Trophoblast cell (in vitro differentiated cells and primary cell): ENCODE results near the gene AGAP1.
"Not testable (repeated sequence)": the region's sequence is repeated elsewhere in the genome, so short reads cannot be mapped to it uniquely, and the experiment has no call there.

ENCODE experiments used
- DNase-seq, 2 donors: peaks; one replicate each; pipeline ENCODE4 v3.0.0-alpha.2; 2016
- H2AFZ ChIP-seq: 2 replicates; pipeline ENCODE4 v1.6.1; 2013; ENCODE audit warnings: low read length, moderate library complexity, mild to moderate bottlenecking; ENCODE audit not compliant: insufficient read depth, poor library complexity
- H2AK5ac ChIP-seq: 2 replicates; pipeline ENCODE4 v1.6.1; 2013; ENCODE audit warnings: mild to moderate bottlenecking, low read length
- H2BK120ac ChIP-seq: 2 replicates; pipeline ENCODE4 v1.6.1; 2013; ENCODE audit warnings: low read length, mild to moderate bottlenecking, moderate library complexity; ENCODE audit not compliant: insufficient read depth, poor library complexity
- H2BK12ac ChIP-seq: 2 replicates; pipeline ENCODE4 v1.6.1; 2013; ENCODE audit warnings: mild to moderate bottlenecking, low read length, moderate library complexity
- H2BK5ac ChIP-seq: 2 replicates; pipeline ENCODE4 v1.6.1; 2013; ENCODE audit warnings: low read length, low read depth, moderate library complexity, mild to moderate bottlenecking; ENCODE audit not compliant: poor library complexity
- H3K14ac ChIP-seq: 2 replicates; pipeline ENCODE4 v1.6.1; 2013; ENCODE audit warnings: mild to moderate bottlenecking, low read length
- H3K18ac ChIP-seq: 2 replicates; pipeline ENCODE4 v1.6.1; 2013; ENCODE audit warnings: mild to moderate bottlenecking, low read length
- H3K23ac ChIP-seq: 2 replicates; pipeline ENCODE4 v1.6.1; 2013; ENCODE audit warnings: low read length
- H3K27ac ChIP-seq: 2 replicates; pipeline ENCODE4 v1.5.1; 2013; ENCODE audit warnings: low read depth, mild to moderate bottlenecking, inconsistent platforms, low read length, moderate library complexity
- H3K27me3 ChIP-seq: 2 replicates; pipeline ENCODE4 v1.6.1; 2013; ENCODE audit warnings: inconsistent platforms, mild to moderate bottlenecking, low read length, moderate library complexity; ENCODE audit not compliant: insufficient read depth
- H3K36me3 ChIP-seq, 2 experiments: 1 replicate in 1 of 2; 2 replicates in 1 of 2; pipeline ENCODE4 v1.6.1; 2013; ENCODE audit warnings: low read length in 2 of 2, mild to moderate bottlenecking in 2 of 2, moderate library complexity in 1 of 2; ENCODE audit not compliant: insufficient read depth in 2 of 2, control insufficient read depth in 1 of 2
- H3K4ac ChIP-seq: 2 replicates; pipeline ENCODE4 v1.6.1; 2013; ENCODE audit warnings: low read depth, mild to moderate bottlenecking, low read length, moderate library complexity
- H3K4me1 ChIP-seq, 2 experiments: 1 replicate in 1 of 2; 2 replicates in 1 of 2; pipeline ENCODE4 v1.6.1; 2013; ENCODE audit warnings: low read length in 2 of 2, mild to moderate bottlenecking in 2 of 2, moderate library complexity in 1 of 2; ENCODE audit not compliant: insufficient read depth in 2 of 2, control insufficient read depth in 1 of 2
- H3K4me2 ChIP-seq: 2 replicates; pipeline ENCODE4 v1.6.1; 2013; ENCODE audit warnings: inconsistent platforms, mild to moderate bottlenecking, low read length, moderate library complexity
- H3K4me3 ChIP-seq: 2 replicates; pipeline ENCODE4 v1.5.1; 2013; ENCODE audit warnings: mild to moderate bottlenecking, low read depth, low read length, inconsistent platforms
- H3K79me1 ChIP-seq: one replicate; pipeline ENCODE4 v1.6.1; 2013; ENCODE audit warnings: low read length
- H3K79me2 ChIP-seq: 2 replicates; pipeline ENCODE4 v1.6.1; 2013; ENCODE audit warnings: low read length, mild to moderate bottlenecking; ENCODE audit not compliant: control insufficient read depth, insufficient read depth, poor library complexity
- H3K9ac ChIP-seq: 2 replicates; pipeline ENCODE4 v1.6.1; 2013; ENCODE audit warnings: mild to moderate bottlenecking, low read length
- H3K9me3 ChIP-seq: 2 replicates; pipeline ENCODE4 v1.6.1; 2013; ENCODE audit warnings: low read depth, mild to moderate bottlenecking, control low read depth, inconsistent platforms, low read length; ENCODE audit not compliant: insufficient read depth
- H4K12ac ChIP-seq: 2 replicates; pipeline ENCODE4 v1.6.1; 2013; ENCODE audit warnings: low read depth, mild to moderate bottlenecking, low read length, moderate library complexity
- H4K8ac ChIP-seq: 2 replicates; pipeline ENCODE4 v1.6.1; 2013; ENCODE audit warnings: low read depth, mild to moderate bottlenecking, low read length, moderate library complexity
- H4K91ac ChIP-seq: one replicate; pipeline ENCODE4 v1.6.1; 2013; ENCODE audit warnings: low read depth, mild to moderate bottlenecking, low read length, moderate library complexity
- WGBS: extraction: QIAGEN DNeasy Blood & Tissue Kit; methylation state at CpG from one replicate; pipeline ENCODE4 v1.1.7; 2013; ENCODE audit warnings: missing lambda C conversion rate; ENCODE audit not compliant: insufficient read length, insufficient coverage; ENCODE audit errors: extremely low coverage; 5-methylcytosine and 5-hydroxymethylcytosine counted together

Gene AGAP1

DNA sequence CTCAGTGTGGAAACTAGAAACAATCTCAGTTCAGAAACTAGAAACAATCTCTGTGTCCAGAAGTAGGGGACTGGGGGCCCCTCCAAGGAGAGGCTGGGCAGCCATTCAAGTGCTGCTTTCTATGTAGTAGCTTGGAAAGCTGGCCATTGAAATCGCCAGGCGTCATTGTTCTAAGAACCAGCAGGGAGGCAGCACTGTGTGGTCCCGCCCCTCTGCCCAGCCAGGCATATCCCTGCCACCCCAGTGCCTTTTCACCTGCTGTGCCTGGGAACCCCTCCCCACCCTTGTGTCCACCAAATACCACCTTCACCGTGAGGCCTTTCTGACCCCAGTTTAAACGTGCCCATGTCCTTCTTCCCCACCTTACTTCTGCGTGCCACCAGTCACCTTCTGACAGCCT, 452.7 kb downstream of the AGAP1 start:
- no peak for DNase-seq
- H3K79me1 ChIP-seq, result peaks cover 1% of the 10 kb centered on the region
- no peak overlapping the region for H3K4ac ChIP-seq
- no peak overlapping the region for H3K4me3 ChIP-seq
- H4K8ac ChIP-seq, result no peak overlapping the region
- no peak overlapping the region for H2AK5ac ChIP-seq
- H3K4me1 ChIP-seq, result peaks cover 0 to 8% of the 10 kb centered on the region in 2 experiments
- peaks cover 0 to 1% of the 10 kb centered on the region in 2 experiments for H3K36me3 ChIP-seq
- H3K4me2 ChIP-seq, result no peak overlapping the region
- no peak overlapping the region for H2BK5ac ChIP-seq
- H3K9me3 ChIP-seq, result peaks cover 2% of the 10 kb centered on the region
- peaks cover 2% of the 10 kb centered on the region for H3K27me3 ChIP-seq
- H4K12ac ChIP-seq, result no peak overlapping the region
- H3K23ac ChIP-seq, result no peak overlapping the region
- no peaks in the 10 kb centered on the region for H3K79me2 ChIP-seq
- no peak overlapping the region for H4K91ac ChIP-seq
- no peak overlapping the region for H3K14ac ChIP-seq
- no peak overlapping the region for H2AFZ ChIP-seq
- no peak overlapping the region for H3K18ac ChIP-seq
- H3K27ac ChIP-seq, result no peak overlapping the region
- H3K9ac ChIP-seq, result no peak overlapping the region
- no CpG with 5 or more reads among the region's 6 CpGs for WGBS
- no peak overlapping the region for H2BK120ac ChIP-seq
- H2BK12ac ChIP-seq, result no peak overlapping the region

DNA sequence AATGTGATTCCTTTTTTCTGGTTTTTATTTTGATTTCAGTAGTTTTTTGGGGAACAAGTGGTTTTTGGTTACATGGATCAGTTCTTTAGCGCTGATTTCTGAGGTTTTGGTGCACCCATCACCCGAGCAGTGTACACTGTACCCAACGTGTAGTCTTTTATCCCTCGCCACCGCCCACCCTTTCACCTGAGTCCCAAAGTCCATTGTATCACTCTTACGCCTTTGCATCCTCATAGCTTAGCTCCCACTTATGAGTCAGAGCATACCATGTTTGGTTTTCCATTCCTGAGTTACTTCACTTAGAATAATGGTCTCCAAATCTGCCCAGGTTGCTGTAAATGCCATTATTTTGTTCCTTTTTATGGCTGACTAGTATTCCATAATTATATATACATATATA, 453.2 kb downstream of the AGAP1 start:
- H3K18ac ChIP-seq, H4K91ac ChIP-seq, H3K4ac ChIP-seq, H3K27ac ChIP-seq, H2BK120ac ChIP-seq, H3K4me2 ChIP-seq, H3K36me3 ChIP-seq, H3K27me3 ChIP-seq, H3K4me3 ChIP-seq, H2AK5ac ChIP-seq, H3K79me2 ChIP-seq, DNase-seq, H3K9ac ChIP-seq, H4K8ac ChIP-seq, H4K12ac ChIP-seq, H3K9me3 ChIP-seq, H2BK5ac ChIP-seq, H3K14ac ChIP-seq, H2BK12ac ChIP-seq, H2AFZ ChIP-seq, H3K4me1 ChIP-seq, H3K79me1 ChIP-seq, H3K23ac ChIP-seq: not testable (repeated sequence)
- no CpG with 5 or more reads among the region's 6 CpGs for WGBS

DNA sequence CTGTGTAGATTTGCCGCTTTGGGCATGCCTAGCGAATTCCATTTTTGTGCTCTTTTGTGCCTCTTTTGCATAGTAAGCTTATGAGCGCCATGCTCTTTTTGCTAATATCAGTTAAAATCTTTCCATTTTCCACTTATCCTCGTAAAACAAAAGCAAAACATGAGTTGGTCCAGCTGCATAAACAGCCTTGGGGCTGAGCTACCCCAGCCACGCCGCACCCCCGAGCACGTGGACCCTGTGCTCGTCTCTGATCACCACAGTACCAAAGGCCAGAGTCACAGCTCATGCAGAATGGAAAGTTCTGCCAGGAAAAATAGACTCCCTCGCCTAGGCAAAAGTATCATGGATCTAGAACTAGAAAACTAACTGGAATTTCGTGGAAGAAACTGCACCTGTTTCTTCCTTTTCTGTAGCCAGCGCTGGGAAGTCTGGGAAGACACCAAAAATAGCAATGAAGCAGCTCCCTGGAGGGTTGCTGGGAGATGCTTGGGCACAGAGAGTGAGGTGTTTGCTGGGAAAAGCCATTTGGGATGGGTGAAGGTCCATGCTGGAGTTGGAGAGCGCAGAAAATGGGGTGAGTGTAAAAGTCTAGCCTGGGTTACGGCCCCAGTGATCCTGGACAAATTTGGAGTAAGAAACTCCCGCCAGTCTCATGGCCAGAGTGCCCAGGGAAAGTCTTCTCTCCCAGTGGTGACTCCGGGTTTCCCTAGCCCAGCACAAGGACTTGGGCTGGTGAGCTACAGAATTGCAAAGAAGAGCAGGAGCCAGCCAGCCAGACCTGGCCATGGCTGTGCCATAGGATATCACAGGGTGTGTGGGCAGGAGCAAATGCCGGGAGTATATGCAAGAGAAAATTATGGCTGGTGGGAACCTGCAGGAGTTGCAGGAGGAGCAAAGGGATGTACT, 456.0 kb downstream of the AGAP1 start:
- Histone ChIP-seq H3K36me3 (no peaks in the 10 kb centered on the region), H3K9me3 (peaks cover 2% of the 10 kb centered on the region), H2AK5ac (no peak overlapping the region), H3K9ac (no peak overlapping the region), H3K79me2 (no peaks in the 10 kb centered on the region), H3K4me2 (no peak overlapping the region), H3K79me1 (no peaks in the 10 kb centered on the region), H3K14ac (no peak overlapping the region), H4K8ac (no peak overlapping the region), H2BK12ac (no peak overlapping the region), H3K4me3 (no peak overlapping the region), H3K18ac (no peak overlapping the region), H3K4ac (no peak overlapping the region), H2AFZ (no peak overlapping the region), H3K4me1 (peaks cover 0 to 13% of the 10 kb centered on the region in 2 experiments), H4K12ac (no peak overlapping the region), H2BK120ac (no peak overlapping the region), H3K27ac (no peak overlapping the region), H3K23ac (no peak overlapping the region), H2BK5ac (no peak overlapping the region), H4K91ac (no peak overlapping the region), H3K27me3 (peaks cover 2% of the 10 kb centered on the region)
- WGBS, result no CpG with 5 or more reads among the region's 17 CpGs
- no peak for DNase-seq

DNA sequence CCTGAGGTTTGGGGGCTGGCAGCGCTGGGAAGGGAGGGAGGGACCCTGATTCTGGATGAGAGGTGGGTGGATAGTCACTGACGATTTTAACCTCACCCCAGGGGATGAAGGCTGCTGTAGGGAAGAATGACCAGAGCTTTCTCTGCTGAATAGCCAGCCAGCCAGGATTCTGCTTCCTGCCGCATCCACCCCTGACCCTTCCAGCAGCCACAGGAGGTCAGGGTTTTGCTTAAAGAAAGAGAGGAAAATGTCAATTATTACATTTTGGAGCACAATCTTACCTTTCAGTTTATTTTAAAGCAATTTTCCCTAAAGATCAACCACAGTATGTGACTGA, 456.6 kb downstream of the AGAP1 start:
- H2BK120ac ChIP-seq, result no peak overlapping the region
- peaks cover 2% of the 10 kb centered on the region for H3K9me3 ChIP-seq
- no peak overlapping the region for H2AK5ac ChIP-seq
- H2BK12ac ChIP-seq, result no peak overlapping the region
- WGBS, result no CpG with 5 or more reads among the region's 3 CpGs
- H2AFZ ChIP-seq, result no peak overlapping the region
- H3K4me2 ChIP-seq, result no peak overlapping the region
- no peak overlapping the region for H2BK5ac ChIP-seq
- no peaks in the 10 kb centered on the region for H3K36me3 ChIP-seq
- no peaks in the 10 kb centered on the region for H3K79me2 ChIP-seq
- H3K4ac ChIP-seq, result no peak overlapping the region
- no peak overlapping the region for H3K23ac ChIP-seq
- peaks cover 2% of the 10 kb centered on the region for H3K27me3 ChIP-seq
- H3K9ac ChIP-seq, result no peak overlapping the region
- H3K14ac ChIP-seq, result no peak overlapping the region
- H3K4me3 ChIP-seq, result no peak overlapping the region
- no peak overlapping the region for H4K91ac ChIP-seq
- no peaks in the 10 kb centered on the region for H3K79me1 ChIP-seq
- no peak overlapping the region for H4K8ac ChIP-seq
- H3K27ac ChIP-seq, result no peak overlapping the region
- H3K4me1 ChIP-seq, result peaks cover 0 to 13% of the 10 kb centered on the region in 2 experiments
- no peak for DNase-seq
- H3K18ac ChIP-seq, result no peak overlapping the region
- no peak overlapping the region for H4K12ac ChIP-seq
